GM23338 (cell line): ENCODE measurements around the gene ATXN7L1.

Source experiments
- CREB1 ChIP-seq: fragments of 250-450 bp; sonication (Bioruptor Pico); IDR thresholded peaks from 2 replicates; pipeline ENCODE4 v1.5.0; 2020; ENCODE audit warnings: low read depth, mild to moderate bottlenecking, moderate library complexity
- CTCF ChIP-seq, 2 experiments: fragments of 200-600 bp in 1 of 2; sonication (generic) in 1 of 2; conservative IDR thresholded peaks; 2 replicates each; pipeline versions ENCODE4 v1.5.1 to v1.6.1; 2016 to 2017; ENCODE audit warnings: antibody characterized with exemption in 2 of 2, low read depth in 2 of 2, mild to moderate bottlenecking in 2 of 2, moderate library complexity in 1 of 2
- ETS1 ChIP-seq: IDR thresholded peaks from 2 replicates; pipeline ENCODE4 v1.6.1; 2016; ENCODE audit warnings: antibody characterized with exemption
- EZH2 ChIP-seq: fragments of 200-600 bp; sonication (generic); IDR thresholded peaks from one replicate; pipeline ENCODE4 v1.8.0; 2017; ENCODE audit warnings: antibody characterized with exemption, mild to moderate bottlenecking, low read depth; ENCODE audit not compliant: unreplicated experiment
- EZH2phosphoT487 ChIP-seq: fragments of 200-600 bp; sonication (generic); IDR thresholded peaks from one replicate; pipeline ENCODE4 v1.8.1; 2018; ENCODE audit warnings: antibody characterized with exemption; ENCODE audit not compliant: unreplicated experiment
- JUNB ChIP-seq: IDR thresholded peaks from one replicate; pipeline ENCODE4 v1.6.1; 2016; ENCODE audit warnings: antibody characterized with exemption; ENCODE audit not compliant: unreplicated experiment
- NANOG ChIP-seq: IDR thresholded peaks from 2 replicates; pipeline ENCODE4 v1.6.1; 2016; ENCODE audit warnings: antibody characterized with exemption, borderline replicate concordance
- POLR2AphosphoS5 ChIP-seq: IDR thresholded peaks from 2 replicates; pipeline ENCODE4 v1.6.1; 2016; ENCODE audit warnings: antibody characterized with exemption, low read depth
- REST ChIP-seq: IDR thresholded peaks from one replicate; pipeline ENCODE4 v1.6.1; 2018; ENCODE audit warnings: antibody characterized with exemption; ENCODE audit not compliant: unreplicated experiment
- STAT1 ChIP-seq: IDR thresholded peaks from one replicate; pipeline ENCODE4 v1.6.1; 2016; ENCODE audit warnings: antibody characterized with exemption; ENCODE audit not compliant: unreplicated experiment
- ZNF114 ChIP-seq: fragments of 250-450 bp; sonication (Bioruptor Pico); IDR thresholded peaks from 2 replicates; pipeline ENCODE4 v1.5.0; 2020; ENCODE audit warnings: mild to moderate bottlenecking, moderate library complexity
- ZNF331 ChIP-seq: fragments of 250-450 bp; sonication (Bioruptor Pico); IDR thresholded peaks from 2 replicates; pipeline ENCODE4 v1.5.0; 2020; ENCODE audit warnings: low read depth, mild to moderate bottlenecking, moderate library complexity
- ZNF462 ChIP-seq: fragments of 250-450 bp; sonication (Bioruptor Pico); IDR thresholded peaks from 2 replicates; pipeline ENCODE4 v1.5.0; 2020; ENCODE audit warnings: mild to moderate bottlenecking, moderate library complexity

GRCh38 chr7:105617280-105618015 is 259.0 kb downstream of the ATXN7L1 start:
- TF ChIP-seq CTCF (conservative IDR thresholded peaks at IDR 0.05; ENCODE audit: low read depth in 2 of 2) (no peak), EZH2 (no peak), REST (no peak), POLR2AphosphoS5 (no peak), ETS1 (no peak), ZNF331 (CRISPR knock-in tag) (no peak), EZH2phosphoT487 (no peak), STAT1 (no peak), CREB1 (CRISPR knock-in tag) (no peak), JUNB (no peak), NANOG (no peak), ZNF462 (CRISPR knock-in tag) (no peak), ZNF114 (no peak)
